Measurements from ENCODE around the gene EFTUD2. TPM values are rescaled to one million over a fixed set of nuclear protein-coding genes. Genes with fewer than 3 reads are reported as not detected.

EFTUD2 gene
- total RNA-seq, 2 experiments from 2014 or later = 207 to 208 TPM

GRCh38 chr17:44926821-44927525, 27.7 kb upstream of the EFTUD2 start:
- H3K27ac Mint-ChIP-seq = no peak overlapping the region

GRCh38 chr17:44925731-44926697, 26.8 kb upstream of the EFTUD2 start:
- intact Hi-C loops (cut with micrococcal nuclease) = no loop called here
- TF ChIP-seq CTCF (IDR thresholded peaks at IDR 0.05) = no peak
- Mint-ChIP-seq H3K36me3 (ENCODE audit: low read depth) (peaks cover 19% of the 10 kb centered on the region), H3K27me3 (peaks cover 7% of the 10 kb centered on the region), H3K9me3 (no peaks in the 10 kb centered on the region), H3K27ac (no peak overlapping the region), H3K4me3 (no peak overlapping the region), H3K4me1 (ENCODE audit: low read depth) (no peaks in the 10 kb centered on the region)
- no peak for ATAC-seq
- POLR2A ChIA-PET = interaction anchor here (1.4 kb wide), 1 partner anchor 26 kb away, joined by 4 read pairs; the partner anchor contains the start of gene EFTUD2
- no peak for DNase-seq
- CTCF ChIA-PET = interaction anchor here (0.9 to 2.7 kb wide), 3 partner anchors 94 to 173 kb away, joined by 4 to 13 read pairs (median 4); no protein-coding TSS in a partner anchor

More at GRCh38 chr17:44926821-44927525, 27.7 kb upstream of the EFTUD2 start:
- no peak overlapping the region for H3K4me3 Mint-ChIP-seq
- CTCF ChIA-PET = interaction anchor here (1.6 to 2.7 kb wide), 2 partner anchors 95 to 172 kb away, joined by 4 to 13 read pairs; no protein-coding TSS in a partner anchor
- ATAC-seq (no peak), DNase-seq (no peak)
- H3K9me3 Mint-ChIP-seq = no peaks in the 10 kb centered on the region
- peaks cover 19% of the 10 kb centered on the region for H3K36me3 Mint-ChIP-seq (ENCODE audit: low read depth)
- no peaks in the 10 kb centered on the region for H3K4me1 Mint-ChIP-seq (ENCODE audit: low read depth)
- intact Hi-C loops (cut with micrococcal nuclease) = no loop called here
- peaks cover 3% of the 10 kb centered on the region for H3K27me3 Mint-ChIP-seq
- TF ChIP-seq CTCF (IDR thresholded peaks at IDR 0.05) = no peak
- POLR2A ChIA-PET = interaction anchor here (1.1 to 1.4 kb wide), 2 partner anchors 20 to 27 kb away, joined by 3 to 4 read pairs; partner anchors contain the start of genes EFTUD2 and KIF18B

- no peak overlapping the region for H3K27ac Mint-ChIP-seq
- DNase-seq (no peak), ATAC-seq (no peak)
- H3K4me1 Mint-ChIP-seq (ENCODE audit: low read depth) = peaks cover 4% of the 10 kb centered on the region
- no peaks in the 10 kb centered on the region for H3K9me3 Mint-ChIP-seq
- H3K36me3 Mint-ChIP-seq (ENCODE audit: low read depth) = peaks cover 19% of the 10 kb centered on the region
- ChIA-PET POLR2A (interaction anchor here (1.8 kb wide), 1 partner anchor 8 kb away, joined by 6 read pairs; no protein-coding TSS in a partner anchor), CTCF (interaction anchor here (1.7 to 7.4 kb wide), 2 partner anchors 9 to 98 kb away, joined by 3 to 119 read pairs; no protein-coding TSS in a partner anchor)
- no peak overlapping the region for H3K4me3 Mint-ChIP-seq
- no peak for TF ChIP-seq CTCF (IDR thresholded peaks at IDR 0.05)
- intact Hi-C loops (cut with micrococcal nuclease) = loop anchor here (5.0 kb wide), 1 partner anchor 98 kb away; no protein-coding TSS in a partner anchor
- peaks cover 12% of the 10 kb centered on the region for H3K27me3 Mint-ChIP-seq
Observed at GRCh38 chr17:44924107-44924544, 24.9 kb upstream of the EFTUD2 start.

GRCh38 chr17:44922746-44923470, 23.7 kb upstream of the EFTUD2 start:
- no peaks in the 10 kb centered on the region for H3K9me3 Mint-ChIP-seq
- ChIA-PET POLR2A (interaction anchor here (1.8 to 3.8 kb wide), 2 partner anchors 9 to 97 kb away, joined by 6 to 21 read pairs; no protein-coding TSS in a partner anchor), CTCF (interaction anchor here (1.5 to 7.4 kb wide), 4 partner anchors 10 to 147 kb away, joined by 3 to 119 read pairs (median 6); no protein-coding TSS in a partner anchor)
- no peak for DNase-seq
- H3K27me3 Mint-ChIP-seq = peaks cover 12% of the 10 kb centered on the region
- no peak overlapping the region for H3K27ac Mint-ChIP-seq
- H3K4me3 Mint-ChIP-seq = no peak overlapping the region
- TF ChIP-seq CTCF (IDR thresholded peaks at IDR 0.05) = no peak
- H3K36me3 Mint-ChIP-seq (ENCODE audit: low read depth) = peaks cover 12% of the 10 kb centered on the region
- ATAC-seq = no peak
- H3K4me1 Mint-ChIP-seq (ENCODE audit: low read depth) = peaks cover 4% of the 10 kb centered on the region
- intact Hi-C loops (cut with micrococcal nuclease) = loop anchor here (5.0 kb wide), 1 partner anchor 99 kb away; no protein-coding TSS in a partner anchor
